ENCODE data around the gene DNAH3.

The DNAH3 gene

DNA sequence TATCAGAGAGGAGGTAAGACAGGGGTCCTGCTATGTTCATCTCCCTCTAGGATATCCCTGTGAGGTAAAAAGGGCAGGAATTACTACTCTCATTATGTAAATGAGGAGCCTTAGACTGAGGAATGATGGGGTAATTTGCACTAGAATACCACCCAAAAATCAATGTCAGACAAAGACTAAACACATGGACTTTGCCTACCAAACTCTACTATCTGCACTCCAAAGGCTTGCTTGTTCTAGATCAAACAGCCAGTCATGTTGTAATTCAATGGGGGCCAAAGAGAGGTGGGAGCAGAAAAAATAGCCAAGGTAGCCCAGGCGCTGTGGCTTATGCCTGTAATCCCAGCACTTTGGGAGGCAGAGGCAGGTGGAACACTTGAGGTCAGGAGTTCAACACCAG lies 129.3 kb downstream of the DNAH3 start:
- no peak overlapping the region for H2AFZ ChIP-seq (ENCODE audit: low read length)
- no peak overlapping the region for H3K9ac ChIP-seq (ENCODE audit: low read length)
- H3K27ac ChIP-seq (ENCODE audit: low read length): no peak overlapping the region
- TF ChIP-seq, protein P1, sequence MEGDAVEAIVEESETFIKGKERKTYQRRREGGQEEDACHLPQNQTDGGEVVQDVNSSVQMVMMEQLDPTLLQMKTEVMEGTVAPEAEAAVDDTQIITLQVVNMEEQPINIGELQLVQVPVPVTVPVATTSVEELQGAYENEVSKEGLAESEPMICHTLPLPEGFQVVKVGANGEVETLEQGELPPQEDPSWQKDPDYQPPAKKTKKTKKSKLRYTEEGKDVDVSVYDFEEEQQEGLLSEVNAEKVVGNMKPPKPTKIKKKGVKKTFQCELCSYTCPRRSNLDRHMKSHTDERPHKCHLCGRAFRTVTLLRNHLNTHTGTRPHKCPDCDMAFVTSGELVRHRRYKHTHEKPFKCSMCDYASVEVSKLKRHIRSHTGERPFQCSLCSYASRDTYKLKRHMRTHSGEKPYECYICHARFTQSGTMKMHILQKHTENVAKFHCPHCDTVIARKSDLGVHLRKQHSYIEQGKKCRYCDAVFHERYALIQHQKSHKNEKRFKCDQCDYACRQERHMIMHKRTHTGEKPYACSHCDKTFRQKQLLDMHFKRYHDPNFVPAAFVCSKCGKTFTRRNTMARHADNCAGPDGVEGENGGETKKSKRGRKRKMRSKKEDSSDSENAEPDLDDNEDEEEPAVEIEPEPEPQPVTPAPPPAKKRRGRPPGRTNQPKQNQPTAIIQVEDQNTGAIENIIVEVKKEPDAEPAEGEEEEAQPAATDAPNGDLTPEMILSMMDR (IDR thresholded peaks at IDR 0.05; ENCODE audit: low read length): no peak
- TF ChIP-seq EZH2phosphoT487 (IDR thresholded peaks at IDR 0.05; ENCODE audit: low read length) (no peak), EZH2 (optimal IDR thresholded peaks at IDR 0.05; ENCODE audit: low read depth, low read length) (no peak)
- no peak overlapping the region for H3K4me3 ChIP-seq (ENCODE audit: low read length)
- H3K9me3 ChIP-seq (replicated peaks; ENCODE audit: insufficient read depth, low read length): no peaks in the 10 kb centered on the region
- no peaks in the 10 kb centered on the region for H3K79me2 ChIP-seq (ENCODE audit: low read length)
- no peaks in the 10 kb centered on the region for H3F3A ChIP-seq (ENCODE audit: insufficient read depth, low read length)
- no peaks in the 10 kb centered on the region for H3K36me3 ChIP-seq (replicated peaks; ENCODE audit: insufficient read depth, low read length)
- no peak for DNase-seq
- no peak overlapping the region for H3K4me2 ChIP-seq (ENCODE audit: low read depth, low read length)
- no peaks in the 10 kb centered on the region for H3K9me2 ChIP-seq (replicated peaks; ENCODE audit: insufficient read depth, low read length)
- H4K20me1 ChIP-seq (ENCODE audit: insufficient read depth, low read length): no peaks in the 10 kb centered on the region
- H3K27me3 ChIP-seq (replicated peaks; ENCODE audit: insufficient read depth, low read length): no peaks in the 10 kb centered on the region
- no peaks in the 10 kb centered on the region for H3K4me1 ChIP-seq (ENCODE audit: low read length)

DNA sequence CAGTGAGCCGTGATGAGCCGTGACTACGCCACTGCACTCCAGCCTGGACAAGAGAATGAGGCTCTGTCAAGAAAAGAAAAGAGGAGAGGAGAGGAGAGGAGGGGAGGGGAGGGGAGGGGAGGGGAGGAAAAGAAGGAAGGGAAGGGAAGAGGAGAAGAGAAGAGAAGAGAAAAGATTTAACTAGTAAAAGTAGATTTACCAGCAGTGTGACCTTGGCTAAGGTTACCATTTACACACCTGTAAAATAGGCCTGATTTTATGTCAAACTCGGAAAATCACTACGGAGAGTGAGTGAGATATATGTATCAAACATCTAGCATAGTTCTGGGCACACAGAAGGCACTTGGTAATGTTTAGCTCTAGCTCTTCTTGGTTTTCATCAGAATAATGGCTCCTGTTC lies 140.8 kb downstream of the DNAH3 start:
- no peaks in the 10 kb centered on the region for H3F3A ChIP-seq (ENCODE audit: insufficient read depth, low read length)
- H3K27ac ChIP-seq (ENCODE audit: low read length): no peak overlapping the region
- no peaks in the 10 kb centered on the region for H3K9me2 ChIP-seq (replicated peaks; ENCODE audit: insufficient read depth, low read length)
- TF ChIP-seq EZH2phosphoT487 (IDR thresholded peaks at IDR 0.05; ENCODE audit: low read length) (no peak), EZH2 (optimal IDR thresholded peaks at IDR 0.05; ENCODE audit: low read depth, low read length) (no peak)
- TF ChIP-seq, protein P1 (IDR thresholded peaks at IDR 0.05; ENCODE audit: low read length): no peak
- no peak overlapping the region for H3K9ac ChIP-seq (ENCODE audit: low read length)
- H3K4me1 ChIP-seq (ENCODE audit: low read length): no peaks in the 10 kb centered on the region
- no peaks in the 10 kb centered on the region for H3K79me2 ChIP-seq (ENCODE audit: low read length)
- DNase-seq: no peak
- H3K4me2 ChIP-seq (ENCODE audit: low read depth, low read length): no peak overlapping the region
- no peaks in the 10 kb centered on the region for H4K20me1 ChIP-seq (ENCODE audit: insufficient read depth, low read length)
- H3K9me3 ChIP-seq (replicated peaks; ENCODE audit: insufficient read depth, low read length): no peaks in the 10 kb centered on the region; the same call in 1 of the 2 replicates
- no peak overlapping the region for H2AFZ ChIP-seq (ENCODE audit: low read length)
- no peaks in the 10 kb centered on the region for H3K36me3 ChIP-seq (replicated peaks; ENCODE audit: insufficient read depth, low read length)
- H3K27me3 ChIP-seq (replicated peaks; ENCODE audit: insufficient read depth, low read length): no peaks in the 10 kb centered on the region
- H3K4me3 ChIP-seq (ENCODE audit: low read length): no peak overlapping the region

DNA sequence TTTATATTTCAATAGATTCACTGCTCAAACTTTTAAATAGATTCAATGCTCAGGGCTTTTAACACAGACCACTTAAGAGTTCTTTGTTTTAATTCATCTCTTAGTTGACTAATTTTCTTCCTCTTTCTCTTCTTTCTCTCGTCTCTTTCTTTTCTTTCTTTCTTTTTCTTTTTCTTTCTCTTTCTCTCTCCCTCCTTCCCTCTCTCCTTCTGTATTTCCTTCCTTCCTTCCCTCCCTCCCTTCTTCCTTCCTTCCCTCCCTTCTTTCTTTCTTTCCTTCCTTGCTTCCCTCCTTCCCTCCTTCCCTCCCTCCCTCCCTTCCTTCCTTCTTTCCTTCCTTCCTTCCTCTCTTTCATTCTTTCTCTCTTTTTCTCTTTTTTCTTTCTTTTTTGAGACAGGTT lies 145.6 kb downstream of the DNAH3 start:
- Histone ChIP-seq H3K9me2 (replicated peaks; ENCODE audit: insufficient read depth, low read length) (no peaks in the 10 kb centered on the region), H3K36me3 (replicated peaks; ENCODE audit: insufficient read depth, low read length) (no peaks in the 10 kb centered on the region), H3K79me2 (ENCODE audit: low read length) (no peaks in the 10 kb centered on the region), H3K4me3 (ENCODE audit: low read length) (no peak overlapping the region), H3K27me3 (replicated peaks; ENCODE audit: insufficient read depth, low read length) (no peaks in the 10 kb centered on the region), H3K4me1 (ENCODE audit: low read length) (no peaks in the 10 kb centered on the region), H3F3A (ENCODE audit: insufficient read depth, low read length) (no peaks in the 10 kb centered on the region), H3K27ac (ENCODE audit: low read length) (no peak overlapping the region), H3K4me2 (ENCODE audit: low read depth, low read length) (no peak overlapping the region), H2AFZ (ENCODE audit: low read length) (no peak overlapping the region), H3K9ac (ENCODE audit: low read length) (no peak overlapping the region), H3K9me3 (replicated peaks; ENCODE audit: insufficient read depth, low read length) (no peaks in the 10 kb centered on the region), H4K20me1 (ENCODE audit: insufficient read depth, low read length) (no peaks in the 10 kb centered on the region)
- DNase-seq: no peak
- TF ChIP-seq EZH2 (optimal IDR thresholded peaks at IDR 0.05; ENCODE audit: low read depth, low read length) (no peak), EZH2phosphoT487 (IDR thresholded peaks at IDR 0.05; ENCODE audit: low read length) (no peak)
- TF ChIP-seq, protein P1 (IDR thresholded peaks at IDR 0.05; ENCODE audit: low read length): no peak
